Skin epidermis (tissue), 12 donors: ENCODE results near the gene TGM6.

ENCODE experiments used
- H3K27ac ChIP-seq, 21 experiments: fragments of 200-600 bp; sonication (generic) in 11 of 21; one replicate each; pipeline ENCODE4 v1.5.0; 2020; ENCODE audit warnings: mild to moderate bottlenecking in 3 of 21, inconsistent platforms in 2 of 21, moderate library complexity in 2 of 21
- H3K4me3 ChIP-seq, 7 experiments: fragments of 200-600 bp; sonication (generic) in 2 of 7; one replicate each; pipeline ENCODE4 v1.5.0; 2020; ENCODE audit warnings: inconsistent platforms in 2 of 7, mild to moderate bottlenecking in 2 of 7, moderate library complexity in 1 of 7

Gene TGM6

DNA sequence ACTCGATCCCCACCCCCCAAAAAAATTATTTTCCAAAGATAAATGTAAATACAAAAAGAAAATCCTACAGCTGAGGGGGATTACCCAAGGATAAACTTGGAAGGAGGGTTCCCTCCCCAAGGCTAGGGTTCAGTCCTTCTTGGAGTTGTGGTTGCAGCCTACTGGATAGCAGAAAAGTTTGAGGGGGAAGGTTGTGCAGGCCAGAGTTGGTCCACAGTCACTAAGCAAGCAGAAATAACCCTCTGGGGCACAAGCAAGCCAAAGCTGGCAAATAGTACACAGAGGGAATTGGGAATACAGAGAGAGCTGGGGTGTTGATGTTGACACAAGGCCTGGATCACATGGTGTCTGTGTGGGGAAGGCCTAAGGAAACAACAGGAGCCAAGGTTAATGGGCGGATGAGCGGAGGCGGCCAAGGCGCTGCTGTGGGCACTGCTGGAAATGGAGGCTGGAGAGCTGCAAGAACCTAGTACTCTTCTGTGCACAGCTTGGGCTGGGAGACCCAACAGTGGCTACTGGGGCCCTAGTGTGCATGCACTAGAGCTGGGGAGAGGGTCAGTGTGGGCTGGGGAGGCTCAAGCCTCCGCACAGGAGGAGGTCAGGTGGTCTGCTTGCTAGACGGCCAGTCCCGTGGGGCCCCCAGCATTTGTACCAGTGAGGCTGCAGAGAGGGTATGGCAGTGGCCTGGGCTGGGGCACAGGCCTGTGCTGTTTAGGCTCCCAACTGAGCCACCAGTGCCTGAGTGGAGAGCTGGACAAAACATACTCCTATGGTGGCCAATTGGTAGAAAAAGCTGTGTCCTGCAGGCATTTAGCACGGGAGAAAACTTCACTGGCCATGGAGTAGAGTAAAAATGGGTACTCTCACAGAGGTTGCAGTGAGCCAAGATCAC is 95.4 kb downstream of the TGM6 start:
- Histone ChIP-seq H3K27ac (no peak overlapping the region), H3K4me3 (no peak overlapping the region)

DNA sequence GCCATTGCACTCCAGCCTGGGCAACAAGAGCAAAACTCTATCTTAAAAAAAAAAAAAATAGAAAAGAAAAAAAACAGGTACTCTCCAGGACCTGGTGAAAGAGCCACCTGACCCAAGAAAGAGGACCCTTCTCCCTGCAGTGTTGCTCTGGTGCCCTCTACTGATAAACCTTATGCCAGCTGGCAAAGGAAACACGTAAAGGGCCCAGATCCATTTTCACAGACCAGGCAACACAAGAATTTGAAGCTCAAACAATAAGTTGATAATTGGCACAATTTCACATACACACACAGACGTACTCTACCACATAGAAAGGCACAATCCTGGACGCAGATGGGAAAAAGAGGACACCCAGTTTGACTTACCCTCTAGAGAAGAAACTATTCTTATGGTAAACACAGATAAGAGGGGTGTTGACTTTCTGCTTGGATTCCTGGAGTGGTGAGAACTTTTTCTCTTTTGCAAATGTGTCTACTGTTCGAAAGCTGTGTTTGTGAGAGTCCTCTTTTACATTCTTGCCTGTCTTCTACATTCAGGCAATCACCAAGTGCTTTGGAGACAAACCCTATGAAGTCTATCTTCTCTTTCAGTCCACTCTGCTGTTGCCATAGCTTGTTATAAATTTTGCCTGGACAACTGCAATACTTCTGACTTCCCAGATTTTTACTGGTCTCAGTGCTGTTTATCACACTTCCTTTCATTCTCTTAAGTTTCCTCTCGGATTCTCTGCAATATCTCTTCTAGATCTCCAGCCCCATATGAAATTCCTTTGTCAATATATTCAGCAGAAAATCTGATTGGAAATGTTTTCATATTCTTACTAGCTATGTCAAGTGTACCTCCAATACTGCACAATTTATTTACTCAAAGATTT is 96.3 kb downstream of the TGM6 start:
- Histone ChIP-seq H3K27ac (no peak overlapping the region), H3K4me3 (no peak overlapping the region)

GRCh38 chr20:2480381-2480780 is 99.7 kb downstream of the TGM6 start:
- no peak overlapping the region for H3K27ac ChIP-seq
- no peak overlapping the region for H3K4me3 ChIP-seq
